ENCODE data around the gene DCT. TPM values are rescaled to one million over a fixed set of nuclear protein-coding genes. Genes with fewer than 3 reads are reported as not detected.

DCT gene
- total and polyA plus RNA-seq, 2 donors (not counting 3 experiments of a cell fraction or from before 2014, with no cell fraction given) = not detected

DNA sequence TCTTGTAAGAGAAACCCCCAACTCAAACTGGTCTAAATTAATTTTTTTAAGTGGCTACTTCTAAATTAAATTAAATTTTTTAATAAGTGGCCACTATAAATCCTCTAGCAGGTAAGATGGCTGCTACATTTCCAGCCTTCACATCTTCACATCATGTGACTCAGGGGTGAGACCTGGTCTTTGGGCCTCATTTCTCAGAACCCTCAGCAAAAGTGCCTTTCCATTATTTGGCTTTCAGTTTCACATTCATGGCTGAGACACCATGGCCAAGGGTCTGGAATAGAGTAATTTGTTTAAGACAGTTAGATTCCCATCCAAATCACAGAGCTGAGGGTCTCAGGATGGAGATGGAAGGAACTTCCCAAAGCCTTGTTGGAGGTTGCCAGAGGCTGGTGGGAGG lies 47.5 kb downstream of the DCT start:
- DNase-seq (ENCODE audit: low read depth, low spot score) = no peak
- no peaks in the 10 kb centered on the region for H3K9me1 ChIP-seq (replicated peaks; ENCODE audit: control insufficient read depth, extremely low read depth, insufficient read depth, low read length)
- TF ChIP-seq EZH2 (IDR thresholded peaks at IDR 0.05; ENCODE audit: borderline replicate concordance, low read depth, low read length, severe bottlenecking) = no peak
- TF ChIP-seq MYC (IDR thresholded peaks at IDR 0.05; ENCODE audit: low read depth, low read length) = no peak
- TF ChIP-seq FOS (IDR thresholded peaks at IDR 0.05; ENCODE audit: borderline replicate concordance, insufficient read depth, low read length) = no peak
- TF ChIP-seq GATA2 (IDR thresholded peaks at IDR 0.05; ENCODE audit: insufficient read depth, insufficient read length, low read depth, low read length) = no peak
- TF ChIP-seq, protein P1, sequence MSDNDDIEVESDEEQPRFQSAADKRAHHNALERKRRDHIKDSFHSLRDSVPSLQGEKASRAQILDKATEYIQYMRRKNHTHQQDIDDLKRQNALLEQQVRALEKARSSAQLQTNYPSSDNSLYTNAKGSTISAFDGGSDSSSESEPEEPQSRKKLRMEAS (IDR thresholded peaks at IDR 0.05; ENCODE audit: insufficient read depth, insufficient read length) = no peak
- TF ChIP-seq POLR2A (IDR thresholded peaks at IDR 0.05; ENCODE audit: low read depth, low read length) = no peak
- TF ChIP-seq CTCF (IDR thresholded peaks at IDR 0.05; ENCODE audit: extremely low read depth in 1 of 2, insufficient read depth in 1 of 2, low read depth in 1 of 2, low read length in 2 of 2) = no peak
- TF ChIP-seq POLR2AphosphoS5 (IDR thresholded peaks at IDR 0.05; ENCODE audit: insufficient read depth, low read depth, low read length) = no peak
- no peak for TF ChIP-seq JUN (IDR thresholded peaks at IDR 0.05; ENCODE audit: borderline replicate concordance, insufficient read depth, insufficient read length, low read depth)
- intact Hi-C loops (cut with micrococcal nuclease) (loop anchor here (10.0 kb wide), 2 partner anchors 723 to 1403 kb away; no protein-coding TSS in a partner anchor), dilution Hi-C loops (cut with MboI; ENCODE audit: extremely low pct_ligation_motif_present, low sequenced_read_pairs) (no loop called here)
- no peak for FAIRE-seq
- H3K4me3 ChIP-seq (replicated peaks in 1 of 3; ENCODE audit: insufficient read depth in 1 of 3, low read depth in 1 of 3, low read length in 3 of 3) = no peak overlapping the region
- peaks cover 15 to 18% of the 10 kb centered on the region in 2 experiments for H3K27me3 ChIP-seq (ENCODE audit: control insufficient read depth in 2 of 2, insufficient read depth in 2 of 2, low read length in 2 of 2)
- H3K4me1 ChIP-seq (ENCODE audit: control insufficient read depth, extremely low read depth, insufficient read depth, low read length) = no peaks in the 10 kb centered on the region
- no TSS peak for BruUV-seq (replicated peaks)
- no peaks in the 10 kb centered on the region for H3K79me2 ChIP-seq (ENCODE audit: control insufficient read depth, insufficient read depth, low read length)
- ChIA-PET POLR2A (no interaction called here), CTCF (interaction anchor here (12.2 kb wide), 1 partner anchor 186 kb away, joined by 415 read pairs; no protein-coding TSS in a partner anchor)
- no peak overlapping the region for H3K4me2 ChIP-seq (ENCODE audit: insufficient read depth, low read length)
- no peaks in the 10 kb centered on the region for H3K9me3 ChIP-seq (replicated peaks; ENCODE audit: control insufficient read depth, insufficient read depth, low read length)
- no peak overlapping the region for H3K27ac ChIP-seq (ENCODE audit: insufficient read depth, low read depth, low read length)
- no peak overlapping the region for H3K9ac ChIP-seq (replicated peaks; ENCODE audit: extremely low read depth, insufficient read depth, low read length)
- no peak overlapping the region for H2AFZ ChIP-seq (ENCODE audit: low read depth, low read length)
- no peaks in the 10 kb centered on the region for H4K20me1 ChIP-seq (replicated peaks; ENCODE audit: control insufficient read depth, extremely low read depth, insufficient read depth, low read length)
- H3K36me3 ChIP-seq (ENCODE audit: control insufficient read depth in 2 of 2, extremely low read depth in 1 of 2, insufficient read depth in 2 of 2, low read length in 2 of 2) = no peaks in the 10 kb centered on the region

Data from endothelial cell of umbilical vein (primary cell).